GM21717 (cell line): ENCODE data around the gene REPIN1.

Source experiments
- ATAC-seq: cut with Tn5 transposase; IDR thresholded peaks from one replicate; pipeline ENCODE4 v1.9.1; 2021; ENCODE audit warnings: mild to moderate bottlenecking, moderate library complexity; ENCODE audit not compliant: unreplicated experiment

The REPIN1 gene

DNA sequence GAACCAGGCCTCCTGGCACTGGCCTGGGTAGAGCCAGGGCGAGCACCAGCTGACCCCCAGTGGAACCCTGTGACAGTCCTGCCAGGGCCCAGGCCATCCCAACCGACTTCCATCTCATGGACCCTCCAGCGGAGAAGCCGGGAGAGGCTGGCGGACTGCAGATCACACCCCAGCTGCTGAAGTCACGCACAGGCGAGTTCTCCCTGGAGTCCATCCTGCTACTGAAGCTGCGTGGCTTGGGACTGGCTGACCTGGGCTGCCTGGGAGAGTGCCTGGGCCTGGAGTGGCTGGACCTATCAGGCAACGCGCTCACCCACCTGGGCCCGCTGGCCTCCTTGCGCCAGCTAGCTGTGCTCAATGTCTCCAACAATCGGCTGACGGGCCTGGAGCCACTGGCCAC lies 31.9 kb upstream of the REPIN1 start:
- ATAC-seq: no peak

DNA sequence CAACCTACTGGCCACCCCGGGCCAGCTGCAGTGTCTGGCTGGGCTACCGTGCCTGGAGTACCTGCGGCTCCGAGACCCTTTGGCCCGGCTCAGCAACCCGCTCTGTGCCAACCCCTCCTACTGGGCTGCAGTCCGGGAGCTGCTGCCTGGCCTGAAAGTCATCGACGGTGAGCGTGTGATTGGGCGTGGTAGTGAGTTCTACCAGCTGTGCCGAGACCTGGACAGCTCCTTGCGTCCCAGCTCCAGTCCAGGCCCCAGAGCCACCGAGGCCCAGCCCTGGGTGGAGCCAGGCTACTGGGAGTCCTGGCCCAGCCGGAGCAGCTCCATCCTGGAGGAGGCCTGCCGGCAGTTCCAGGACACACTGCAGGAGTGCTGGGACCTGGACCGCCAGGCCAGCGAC lies 31.4 kb upstream of the REPIN1 start:
- no peak for ATAC-seq

DNA sequence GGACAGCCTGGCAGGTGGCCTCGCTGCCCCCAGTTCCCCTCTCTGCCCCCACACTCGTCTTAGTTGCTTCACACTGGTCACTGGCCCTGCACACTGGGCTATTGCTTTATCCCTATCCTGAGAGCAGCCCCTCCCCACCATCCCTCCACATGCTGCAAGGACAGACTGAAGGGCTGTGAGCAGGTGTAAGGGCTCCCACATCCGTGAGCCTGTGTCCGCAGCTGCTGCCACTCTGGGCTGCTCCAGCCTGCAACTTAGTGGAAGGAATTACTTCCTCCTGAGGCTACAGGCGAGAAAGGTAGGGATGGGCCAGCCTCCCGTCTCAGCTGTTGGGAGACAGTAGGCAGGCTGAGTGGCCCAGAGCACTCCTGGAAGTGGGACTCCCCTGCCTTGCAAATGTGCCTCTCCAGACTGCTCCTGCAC lies 31.0 kb upstream of the REPIN1 start:
- ATAC-seq: no peak

DNA sequence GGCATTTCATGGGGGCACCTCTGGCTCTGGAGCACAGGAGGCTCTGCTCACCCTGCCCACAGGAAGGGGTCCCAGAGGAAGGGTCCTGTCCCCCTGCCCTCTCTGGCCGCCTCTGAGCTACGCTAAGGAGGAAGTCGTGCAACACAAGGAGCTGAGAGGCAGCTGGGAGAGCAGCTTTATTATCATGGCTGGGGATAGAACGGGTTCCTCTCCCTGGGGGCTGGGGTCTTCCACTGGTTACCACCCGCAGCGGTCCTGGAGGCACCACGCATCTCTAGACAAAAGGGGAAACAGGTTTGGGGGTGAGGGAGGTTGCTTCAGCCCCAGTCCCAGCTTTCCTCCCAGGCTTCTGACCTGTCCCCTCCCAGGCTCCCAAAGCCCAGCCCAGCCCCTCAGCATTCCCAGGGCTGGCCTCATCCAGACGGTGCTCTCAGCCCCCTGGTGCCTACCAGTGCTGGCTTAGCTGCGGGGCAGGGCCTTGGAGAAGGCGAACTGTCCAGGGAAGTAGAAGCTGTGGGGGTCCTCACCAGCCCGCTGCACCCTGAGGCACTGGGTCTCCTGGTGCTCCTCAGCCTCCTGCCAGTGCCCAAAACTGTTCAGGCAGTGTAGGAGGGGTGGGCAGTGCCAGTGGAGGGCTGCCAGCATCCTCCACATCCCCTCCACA lies 30.3 kb upstream of the REPIN1 start:
- no peak for ATAC-seq

DNA sequence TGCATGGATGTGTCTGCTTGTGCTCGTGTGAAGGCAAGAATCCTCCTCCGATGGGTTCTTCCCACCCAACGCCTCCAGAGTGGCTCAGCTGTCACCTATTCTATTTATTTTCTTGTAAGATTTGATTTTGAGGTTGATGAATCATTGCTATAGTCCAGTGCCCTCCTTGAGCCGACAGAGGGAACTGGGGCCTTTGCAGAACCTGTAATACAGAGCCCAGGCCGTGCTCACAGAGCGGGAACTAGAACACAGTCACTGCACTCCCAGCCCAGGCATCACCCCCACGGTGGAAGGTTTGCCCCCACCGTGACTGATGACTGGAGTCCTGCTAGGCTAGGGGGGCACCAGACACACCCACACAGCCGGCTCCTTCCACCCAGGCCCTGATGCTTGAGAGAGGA lies 29.2 kb upstream of the REPIN1 start:
- ATAC-seq: no peak

DNA sequence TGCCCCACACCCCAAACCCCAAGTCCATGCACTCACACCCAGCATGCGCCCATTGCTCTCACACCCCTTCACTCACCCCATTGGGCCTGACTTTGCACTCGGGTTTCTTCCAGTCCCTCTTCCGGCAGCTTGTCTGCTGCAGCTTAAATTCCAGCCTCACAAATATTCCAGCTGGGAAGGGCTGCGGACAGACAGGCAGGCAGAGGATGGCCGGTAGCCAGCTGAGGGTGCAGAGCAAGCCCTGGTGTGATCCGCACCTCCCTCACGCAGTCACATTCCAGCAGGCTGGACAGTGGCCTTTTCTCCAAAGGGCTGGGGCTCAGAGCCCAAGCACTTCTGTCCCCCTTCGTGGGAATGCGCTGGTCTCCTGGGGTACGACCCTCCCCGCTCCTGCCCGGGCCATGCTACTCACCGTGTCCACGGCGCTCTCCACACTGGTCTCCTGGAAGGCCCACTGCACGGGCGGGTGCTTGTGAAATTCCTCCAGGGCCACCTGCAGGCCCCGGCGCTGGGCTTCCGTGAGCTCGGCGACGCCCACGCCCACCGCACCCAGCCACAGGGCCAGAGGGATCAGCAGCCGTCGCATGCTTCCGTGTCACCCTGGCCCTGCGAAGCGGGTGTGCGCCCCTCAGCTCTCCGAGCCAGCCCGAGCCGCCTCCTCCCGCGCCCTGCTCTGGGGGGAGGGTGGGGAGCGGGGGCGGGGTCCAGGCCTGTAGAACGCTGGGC lies 28.4 kb upstream of the REPIN1 start:
- ATAC-seq: no peak

DNA sequence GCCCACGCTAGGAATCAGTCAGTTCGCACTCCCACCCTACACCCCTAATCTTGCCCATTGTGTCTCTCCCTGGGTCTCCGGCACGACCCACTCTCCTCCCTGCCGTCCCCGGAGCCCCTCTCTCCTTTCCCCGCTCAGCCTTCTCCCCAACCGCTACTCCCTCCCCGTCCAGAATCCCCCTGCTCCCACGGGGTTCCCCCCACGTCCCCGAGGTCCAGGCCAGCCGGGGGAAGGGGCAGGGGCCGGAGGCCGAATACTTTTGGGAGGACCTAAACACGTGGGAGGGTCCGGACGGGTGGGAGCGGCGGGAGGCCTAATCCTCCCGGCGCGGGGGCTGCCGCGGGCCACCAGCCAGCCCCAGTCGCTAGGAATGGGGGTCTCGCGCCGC lies 27.8 kb upstream of the REPIN1 start:
- ATAC-seq: no peak

DNA sequence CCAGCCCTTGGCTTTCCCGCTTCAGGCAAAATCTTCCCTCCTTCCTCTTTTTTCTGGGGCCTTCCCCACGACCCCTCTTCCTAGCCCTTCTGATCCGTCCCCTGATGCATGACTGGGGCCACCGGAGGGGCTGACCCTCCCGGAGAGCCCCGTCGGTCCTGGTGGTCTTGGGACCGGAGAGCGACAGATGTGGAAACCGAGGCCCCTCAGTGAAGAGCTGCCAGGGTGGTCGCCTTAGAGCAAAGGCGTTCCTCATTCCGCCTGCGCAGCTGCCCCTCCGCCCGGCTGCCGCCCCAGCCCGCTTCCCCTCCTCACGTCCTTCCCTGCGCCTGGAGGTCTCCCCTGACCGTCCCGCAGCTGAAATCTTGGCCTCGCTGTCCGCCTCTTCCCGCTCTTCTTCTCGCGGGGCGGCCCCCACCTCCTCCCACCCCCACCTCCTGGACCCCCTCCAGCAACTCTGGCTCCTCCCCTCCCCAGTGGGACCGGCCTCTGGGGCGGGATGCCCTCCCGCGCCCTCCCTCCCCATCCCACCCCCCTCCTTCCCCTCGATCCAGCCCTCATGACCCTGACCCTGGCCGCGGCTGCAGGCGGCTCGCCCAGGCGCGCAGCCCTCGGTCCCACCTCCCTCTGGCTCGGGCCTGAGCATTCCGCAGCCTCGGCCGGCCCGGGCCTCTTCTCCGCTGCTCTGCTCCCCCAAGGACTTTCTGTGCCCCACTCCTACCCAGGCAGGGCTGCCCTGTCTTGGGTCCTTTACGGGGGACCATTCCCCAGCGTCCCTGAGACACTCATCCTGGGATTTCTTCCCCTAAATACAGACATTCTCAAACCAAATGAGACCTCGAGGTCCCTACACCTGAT lies 27.1 kb upstream of the REPIN1 start, which contains the start of gene RARRES2:
RARRES2 (minus strand) TSS at position 367 of the 858 bp plus-strand sequence. CDS start 1,020 bp downstream, outside the sequence.
- no peak for ATAC-seq

DNA sequence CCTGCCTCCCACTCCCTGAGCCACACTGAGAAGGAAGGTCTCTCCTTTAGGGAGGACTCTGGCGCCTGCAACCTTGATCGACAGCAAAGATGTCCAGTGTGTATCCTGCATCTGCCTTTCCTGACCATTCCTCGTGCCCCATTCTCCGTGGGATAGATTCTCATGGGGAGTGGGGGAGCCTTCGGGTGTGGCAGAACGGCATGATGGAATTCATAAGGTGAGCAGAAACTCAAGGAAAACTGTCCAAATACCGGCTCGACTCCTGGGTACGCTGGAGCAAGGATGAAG lies 26.6 kb upstream of the REPIN1 start:
- ATAC-seq: no peak

DNA sequence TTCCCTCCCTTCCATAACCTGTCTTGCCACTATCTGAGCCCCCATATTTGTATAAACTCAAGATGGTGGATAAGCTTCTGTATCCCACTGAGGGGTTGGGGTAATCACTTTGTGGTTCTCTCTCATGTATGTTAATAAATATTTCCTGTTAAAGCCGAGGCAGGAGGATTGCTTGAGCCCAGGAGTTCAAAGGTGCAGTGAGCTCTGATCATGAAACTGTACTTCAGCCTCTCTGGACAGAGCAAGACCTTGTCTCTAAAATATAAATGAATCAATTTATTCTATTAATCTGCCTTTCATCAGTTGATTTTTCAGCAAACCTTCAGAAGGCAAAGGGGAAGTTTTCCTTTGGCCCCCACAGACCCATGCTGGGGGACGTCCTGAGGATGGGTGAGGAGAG lies 25.4 kb upstream of the REPIN1 start:
- no peak for ATAC-seq

DNA sequence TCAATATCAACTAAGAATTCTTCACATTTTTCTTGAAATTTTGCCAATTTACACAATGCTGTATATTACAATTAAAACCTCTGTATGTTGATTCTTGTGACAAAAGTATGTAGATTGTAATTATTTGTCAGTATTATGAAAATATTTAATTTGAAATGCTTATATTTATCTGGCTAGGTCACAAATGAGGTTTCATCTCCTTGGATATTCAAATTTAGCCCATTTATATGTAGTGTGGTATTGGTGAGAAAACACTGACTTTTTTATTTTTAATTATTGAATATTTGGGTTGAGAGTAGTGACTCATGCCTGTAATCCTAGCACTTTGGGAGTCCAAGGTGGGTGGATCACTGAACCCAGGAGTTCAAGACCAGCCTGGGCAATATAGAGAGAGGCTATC lies 24.3 kb upstream of the REPIN1 start:
- no peak for ATAC-seq

DNA sequence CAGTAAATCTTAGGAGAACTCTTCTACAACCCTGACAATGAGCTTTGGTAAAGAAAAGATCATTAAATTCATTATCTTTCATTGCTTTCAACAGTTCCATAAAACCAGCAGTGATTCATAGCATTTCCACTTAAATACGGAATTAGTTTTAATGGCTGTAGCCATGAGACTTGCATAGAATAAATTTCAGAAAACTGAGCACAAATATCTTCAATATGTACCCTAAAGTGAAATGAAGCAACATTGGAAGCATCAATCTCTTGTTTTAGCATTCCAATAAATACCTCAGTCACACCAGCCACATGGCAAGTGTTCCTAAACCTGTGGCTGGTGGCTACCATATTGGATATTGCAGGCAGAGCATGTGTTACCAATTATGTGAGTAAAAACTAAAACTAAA lies 23.6 kb upstream of the REPIN1 start:
- ATAC-seq: no peak

DNA sequence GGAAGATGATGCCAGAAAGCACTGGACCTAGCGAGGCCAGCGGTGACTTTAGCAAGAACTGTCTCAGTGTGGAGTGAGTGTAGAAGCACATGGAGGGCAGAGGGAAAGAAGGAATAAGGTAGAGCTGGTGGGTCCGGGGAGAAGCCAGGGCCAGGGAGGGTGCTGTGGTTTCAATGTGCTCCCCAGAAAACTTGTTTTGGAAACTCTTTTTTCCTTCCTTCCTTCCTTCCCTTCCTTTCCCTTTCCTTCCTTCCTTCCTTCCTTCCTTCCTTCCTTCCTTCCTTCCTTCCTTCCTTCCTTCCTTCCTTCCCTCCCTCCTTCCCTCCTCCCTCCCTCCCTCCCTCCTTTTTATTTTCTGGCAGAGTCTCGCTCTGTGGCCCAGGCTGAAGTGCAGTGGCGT lies 21.7 kb upstream of the REPIN1 start:
- no peak for ATAC-seq

DNA sequence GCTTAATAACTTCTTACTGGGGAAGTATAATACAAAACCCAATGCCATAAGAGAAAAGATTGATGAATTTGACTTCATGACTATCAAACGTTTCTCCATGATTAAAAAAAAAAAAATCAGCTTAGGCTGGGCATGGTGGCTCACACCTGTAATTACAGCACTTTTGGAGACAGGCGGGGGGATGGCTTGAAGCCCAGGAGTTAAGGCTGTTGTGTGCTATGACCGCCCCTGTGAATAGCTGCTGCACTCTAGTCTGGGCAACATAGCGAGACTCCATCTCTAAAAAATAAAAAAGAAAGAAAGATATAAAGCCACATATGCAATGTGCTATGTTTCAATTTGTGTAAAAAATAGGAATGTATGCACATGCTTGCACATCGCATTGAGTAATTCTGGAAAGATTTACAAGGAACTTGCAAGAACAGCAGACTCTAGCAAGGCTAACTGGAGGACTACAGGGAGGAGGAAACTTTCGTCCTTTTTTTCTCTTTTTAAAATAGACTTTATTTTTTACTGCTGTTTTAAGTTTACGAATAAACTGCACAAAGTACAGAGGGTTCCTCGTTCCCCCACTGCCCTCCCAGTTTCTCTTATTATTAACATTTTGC lies 16.9 kb upstream of the REPIN1 start:
- ATAC-seq: no peak

DNA sequence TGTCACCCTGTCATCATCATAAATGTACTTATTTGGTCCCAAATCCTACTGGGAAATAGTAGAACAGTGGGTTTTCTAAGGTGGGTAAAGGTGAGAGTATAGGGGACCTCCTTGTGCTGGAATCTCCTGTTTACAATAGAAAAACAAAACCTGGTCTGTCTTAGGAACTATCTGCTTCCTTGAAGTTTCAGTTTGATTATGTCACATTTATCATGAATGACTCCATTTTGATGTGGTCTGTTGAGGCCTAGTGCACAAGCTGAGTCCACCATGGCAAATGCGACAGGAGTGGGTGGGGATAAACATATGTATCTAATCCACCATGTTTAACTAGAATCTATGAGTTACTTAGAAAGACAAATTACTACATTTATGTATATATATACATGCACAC lies 13.0 kb upstream of the REPIN1 start:
- ATAC-seq: no peak

DNA sequence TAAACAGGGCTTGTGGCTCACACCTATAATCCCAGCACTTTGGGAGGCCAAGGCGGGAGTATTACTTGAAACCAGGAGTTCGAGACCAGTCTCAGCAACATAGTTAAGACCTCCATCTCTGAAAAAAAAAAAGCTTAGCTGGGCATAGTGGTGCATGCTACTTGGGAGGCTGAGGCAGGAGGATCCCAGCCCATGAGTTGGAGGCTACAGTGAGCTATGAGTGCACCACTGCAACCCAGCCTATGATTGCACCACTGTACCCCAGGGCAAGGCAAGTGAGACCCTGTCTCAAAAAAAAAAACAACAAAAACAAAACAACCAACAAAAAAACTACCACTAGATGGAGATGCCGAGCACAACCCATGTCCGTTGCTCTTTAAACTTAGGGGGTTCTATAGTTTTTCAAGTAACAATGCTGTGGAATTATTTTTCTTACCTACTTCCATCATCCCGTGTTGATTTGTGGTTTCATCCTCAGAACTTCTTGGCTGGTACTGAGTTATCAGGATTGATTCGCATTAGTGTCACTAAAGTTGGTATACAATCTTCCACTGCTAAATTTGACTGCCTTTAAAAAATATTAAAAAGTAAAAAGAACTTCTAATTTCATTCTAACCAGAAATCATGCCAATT lies 12.2 kb upstream of the REPIN1 start:
- no peak for ATAC-seq

DNA sequence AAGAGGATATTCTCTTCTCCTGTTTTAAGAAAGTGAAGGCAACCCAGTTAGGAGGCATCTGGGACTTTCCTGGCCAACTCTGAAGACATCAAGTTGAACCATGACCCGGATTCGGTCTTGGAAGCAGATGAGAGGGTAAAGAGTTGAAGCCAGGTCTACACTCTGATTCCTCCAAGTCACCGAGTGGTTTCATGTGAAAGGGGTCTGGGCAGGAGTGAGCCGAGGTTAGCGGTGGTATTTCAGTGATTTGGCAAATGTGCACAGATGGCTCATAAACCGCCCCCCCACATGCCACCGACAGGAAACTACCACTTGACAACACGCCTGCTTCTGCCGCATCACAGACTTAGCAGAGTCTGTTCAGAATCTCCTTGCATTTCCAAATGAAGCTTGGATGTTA lies 11.4 kb upstream of the REPIN1 start:
- ATAC-seq: peak; percentile 57

DNA sequence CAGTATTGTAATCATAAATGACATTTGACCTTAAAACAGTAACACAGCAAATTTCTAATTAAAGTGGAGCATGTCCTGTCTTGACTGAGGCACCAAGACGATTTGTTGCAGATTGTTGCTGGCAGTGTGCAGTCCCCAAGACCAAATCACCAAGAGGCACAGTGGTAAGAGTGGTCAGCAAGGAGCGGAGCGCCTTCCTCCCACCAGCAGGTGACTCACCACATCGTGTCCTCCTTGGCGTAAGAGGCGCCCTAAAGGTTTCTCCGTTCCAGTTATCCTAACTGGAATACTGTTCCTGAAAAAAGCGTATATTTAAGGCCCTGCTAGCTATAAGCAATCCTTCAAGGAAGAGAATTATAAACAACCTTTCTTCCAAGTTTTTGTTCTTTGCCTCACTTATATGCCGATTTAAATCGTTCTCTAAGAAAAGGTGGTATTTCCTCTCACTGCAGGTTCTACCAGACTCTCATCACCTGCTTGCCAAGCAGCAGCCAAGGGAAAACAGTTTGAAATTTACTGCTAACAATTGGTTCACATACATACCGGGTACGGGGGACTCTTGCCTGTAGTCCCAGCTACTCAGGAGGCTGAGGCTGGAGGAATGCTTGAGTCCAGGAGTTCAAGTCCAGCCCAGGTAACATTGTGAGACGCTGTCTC lies 10.7 kb upstream of the REPIN1 start:
- ATAC-seq: no peak

DNA sequence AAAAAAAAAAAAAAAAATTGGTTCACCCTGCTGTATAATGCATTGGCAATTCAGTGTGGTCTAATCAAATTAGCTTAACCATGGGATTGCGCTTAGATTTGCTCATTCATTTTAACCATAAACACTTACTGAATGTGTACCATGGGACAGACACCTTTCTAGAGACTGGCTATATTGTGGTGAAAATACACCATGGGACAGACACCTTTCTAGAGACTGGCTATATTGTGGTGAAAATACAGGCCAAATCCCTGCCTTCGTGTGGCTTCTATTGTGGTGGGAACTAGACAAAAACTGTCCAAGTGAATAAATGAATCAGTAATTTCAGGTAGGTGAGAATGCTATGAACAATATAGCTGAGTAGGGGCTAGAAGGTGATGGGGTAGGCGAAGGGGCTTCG lies 10.2 kb upstream of the REPIN1 start:
- no peak for ATAC-seq

DNA sequence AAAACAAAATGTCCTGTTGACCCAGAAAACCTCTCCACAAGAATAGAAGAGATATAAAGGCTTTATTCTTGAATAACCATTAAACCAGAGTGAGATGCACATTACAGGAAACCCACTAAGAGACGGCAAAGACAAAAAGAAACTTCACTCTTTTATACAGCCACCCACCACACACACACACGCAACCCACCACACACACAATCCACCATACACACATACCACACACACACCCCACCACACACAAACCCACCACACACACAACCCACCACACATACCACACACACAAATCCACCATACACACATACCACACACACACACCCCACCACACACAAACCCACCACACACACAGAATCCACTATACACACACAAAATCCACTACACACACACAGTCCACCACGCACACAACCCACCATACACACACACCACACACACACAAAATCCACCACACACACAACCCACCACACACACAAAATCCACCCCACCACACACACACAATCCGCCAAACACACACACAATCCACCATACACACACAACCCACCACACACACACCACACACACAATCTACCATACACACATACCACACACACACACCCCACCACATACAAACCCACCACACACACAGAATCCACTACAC lies 9.5 kb upstream of the REPIN1 start:
- ATAC-seq: no peak
